Body of pancreas (tissue), 4 donors: Measurements from ENCODE around the gene CIBAR2. TPM values are rescaled to one million over a fixed set of nuclear protein-coding genes. Genes with fewer than 3 reads are reported as not detected.

ENCODE experiments used
- ATAC-seq: fragments of 150-250 bp; one replicate; pipeline ENCODE4 v1.9.1; 2016
- DNase-seq, 4 donors: peaks; one replicate each; pipeline ENCODE4 v3.0.0-alpha.2; 2019
- H3K27ac ChIP-seq, 4 donors: fragments of 200-600 bp; sonication (generic); 1 replicate in 3 of 4; 2 replicates in 1 of 4; pipeline versions ENCODE4 v1.5.1 to v1.6.1; 2016 to 2019; ENCODE audit warnings: mild to moderate bottlenecking in 1 of 4, mixed read lengths in 1 of 4, moderate library complexity in 1 of 4
- H3K27me3 ChIP-seq, 2 donors: fragments of 200-600 bp; sonication (generic); one replicate each; pipeline ENCODE4 v1.6.0; 2016; ENCODE audit warnings: mild to moderate bottlenecking in 1 of 2
- H3K36me3 ChIP-seq, 2 donors: fragments of 200-600 bp; sonication (generic); replicated peaks in 1 of 2; 2 replicates each; pipeline ENCODE4 v1.5.1; 2016; ENCODE audit warnings: low read depth in 2 of 2; ENCODE audit not compliant: insufficient read depth in 1 of 2
- H3K4me1 ChIP-seq: fragments of 200-600 bp; sonication (generic); one replicate; pipeline ENCODE4 v1.6.0; 2016
- H3K4me3 ChIP-seq, 2 donors: fragments of 200-600 bp; sonication (generic); 1 replicate in 1 of 2; 2 replicates in 1 of 2; pipeline ENCODE4 v1.5.1; 2016 to 2019
- H3K9me3 ChIP-seq, 3 donors: fragments of 200-600 bp; sonication (generic); 1 replicate in 2 of 3; 2 replicates in 1 of 3; pipeline ENCODE4 v1.5.1; 2016
- CTCF ChIP-seq, 7 experiments: fragments of 450-650 bp in 4 of 7; fragments of 200-600 bp in 3 of 7; sonication (generic) in 3 of 7; IDR thresholded peaks; one replicate each; pipeline ENCODE4 v1.5.1; 2016 to 2019; ENCODE audit warnings: antibody characterized with exemption in 7 of 7
- POLR2A ChIP-seq, 3 donors: fragments of 450-650 bp; IDR thresholded peaks; one replicate each; pipeline ENCODE4 v1.6.1; 2016; ENCODE audit warnings: antibody characterized with exemption in 3 of 3, mild to moderate bottlenecking in 2 of 3
- WGBS, 2 donors: methylation state at CpG; one replicate each; pipeline ENCODE4 v1.1.5; 2017; 5-methylcytosine and 5-hydroxymethylcytosine counted together
- intact Hi-C: fragments of 100-400 bp; cut with DNase I; formaldehyde crosslinking; loops from one replicate; pipeline ENCODE4 v1.15.1; 2023
- total RNA-seq, 2 donors: library from RNA; depleted of rRNA; stranded (reverse); fragments of >200 nt; gene quantifications; one replicate each; pipeline ENCODE4 v1.1.0, GENCODE V29; 2016

The CIBAR2 gene
- total RNA-seq, 2 donors from 2014 or later: not detected

GRCh38 chr16:85126705-85127378, 14.6 kb upstream of the CIBAR2 start:
- ATAC-seq: peak; percentile 54
- TF ChIP-seq POLR2A (IDR thresholded peaks at IDR 0.05) (no peak), CTCF (IDR thresholded peaks at IDR 0.05) (no peak)
- Histone ChIP-seq H3K4me1 (peaks cover 19% of the 10 kb centered on the region), H3K27ac (peak overlapping the region; percentile 22 to 69 (median 58)), H3K27me3 (no peaks in the 10 kb centered on the region), H3K36me3 (no peaks in the 10 kb centered on the region), H3K4me3 (no peak overlapping the region), H3K9me3 (no peaks in the 10 kb centered on the region)
- 19 to 20% methylated on average over 17 to 20 of the region's 20 CpGs for WGBS, 2 donors
- intact Hi-C loops: no loop called here
- DNase-seq: peak in 2 of 4 donors; percentile 29 to 32

GRCh38 chr16:85126394-85126704, 14.1 kb upstream of the CIBAR2 start:
- peak; percentile 9 for ATAC-seq
- H3K36me3 ChIP-seq: no peaks in the 10 kb centered on the region
- peaks cover 19% of the 10 kb centered on the region for H3K4me1 ChIP-seq
- WGBS, 2 donors: 20 to 37% methylated on average over 11 to 12 of the region's 12 CpGs
- H3K27me3 ChIP-seq: no peaks in the 10 kb centered on the region
- intact Hi-C loops: no loop called here
- no peak overlapping the region for H3K4me3 ChIP-seq
- no peaks in the 10 kb centered on the region for H3K9me3 ChIP-seq
- no peak for TF ChIP-seq CTCF (IDR thresholded peaks at IDR 0.05)
- peak overlapping the region; percentile 22 to 69 (median 58) for H3K27ac ChIP-seq
- peak; percentile 17 to 63 (median 46) for DNase-seq

GRCh38 chr16:85125570-85126393, 13.5 kb upstream of the CIBAR2 start:
- WGBS, 2 donors: 83 to 92% methylated on average over 11 to 16 of the region's 16 CpGs
- H3K36me3 ChIP-seq: no peaks in the 10 kb centered on the region
- H3K27ac ChIP-seq: peak overlapping the region in 2 of 4 donors; percentile 48 to 69
- intact Hi-C loops: no loop called here
- TF ChIP-seq POLR2A (IDR thresholded peaks at IDR 0.05) (no peak), CTCF (IDR thresholded peaks at IDR 0.05) (no peak)
- ATAC-seq (no peak), DNase-seq (peak in 2 of 4 donors; percentile 35 to 45)
- H3K9me3 ChIP-seq: no peaks in the 10 kb centered on the region
- H3K4me3 ChIP-seq: no peak overlapping the region
- peaks cover 19% of the 10 kb centered on the region for H3K4me1 ChIP-seq
- H3K27me3 ChIP-seq: no peaks in the 10 kb centered on the region

GRCh38 chr16:85124636-85125346, 12.5 kb upstream of the CIBAR2 start:
- H3K4me1 ChIP-seq: peaks cover 15% of the 10 kb centered on the region
- WGBS, 2 donors: 86 to 89% methylated on average over 10 to 11 of the region's 11 CpGs
- no peak for DNase-seq
- peak overlapping the region in 1 of 4 donors; percentile 41 for H3K27ac ChIP-seq
- H3K4me3 ChIP-seq: no peak overlapping the region
- no peak for ATAC-seq
- H3K36me3 ChIP-seq: no peaks in the 10 kb centered on the region
- TF ChIP-seq CTCF (IDR thresholded peaks at IDR 0.05): no peak
- no peak for TF ChIP-seq POLR2A (IDR thresholded peaks at IDR 0.05)
- no peaks in the 10 kb centered on the region for H3K9me3 ChIP-seq
- H3K27me3 ChIP-seq: no peaks in the 10 kb centered on the region
- intact Hi-C loops: no loop called here
